ENCODE data around the gene FBLN2.
A peak's percentile ranks its signal among the peaks of the same experiment; 100 is the strongest.
"Not testable (repeated sequence)": the region's sequence is repeated elsewhere in the genome, so short reads cannot be mapped to it uniquely, and the experiment has no call there.

The FBLN2 gene

GRCh38 chr3:13561967-13562366 lies 13.0 kb downstream of the FBLN2 start:
- Mint-ChIP-seq H3K27me3 (ENCODE audit: low read depth, poor library complexity) (peaks cover 4% of the 10 kb centered on the region), H3K36me3 (ENCODE audit: low read depth) (no peaks in the 10 kb centered on the region), H3K4me3 (no peak overlapping the region), H3K9me3 (no peaks in the 10 kb centered on the region), H3K27ac (no peak overlapping the region), H3K4me1 (peaks cover 74% of the 10 kb centered on the region)
- TF ChIP-seq CTCF (IDR thresholded peaks at IDR 0.05) = no peak
- DNase-seq = no peak

GRCh38 chr3:13562421-13562820 lies 13.5 kb downstream of the FBLN2 start:
- not testable (repeated sequence) for H3K4me3 Mint-ChIP-seq; H3K9me3 Mint-ChIP-seq; DNase-seq; H3K27me3 Mint-ChIP-seq (ENCODE audit: low read depth, poor library complexity); H3K27ac Mint-ChIP-seq; H3K36me3 Mint-ChIP-seq (ENCODE audit: low read depth)
- H3K4me1 Mint-ChIP-seq = peaks cover 70% of the 10 kb centered on the region

GRCh38 chr3:13563321-13563720 lies 14.4 kb downstream of the FBLN2 start:
- H3K4me3 Mint-ChIP-seq = no peak overlapping the region
- H3K27ac Mint-ChIP-seq = peak overlapping the region; percentile 75
- no peak for TF ChIP-seq CTCF (IDR thresholded peaks at IDR 0.05)

GRCh38 chr3:13563911-13564310 lies 15.0 kb downstream of the FBLN2 start:
- H3K27me3 Mint-ChIP-seq (ENCODE audit: low read depth, poor library complexity) = peaks cover 4% of the 10 kb centered on the region
- TF ChIP-seq CTCF (IDR thresholded peaks at IDR 0.05) = no peak
- H3K4me1 Mint-ChIP-seq = peaks cover 69% of the 10 kb centered on the region
- no peaks in the 10 kb centered on the region for H3K36me3 Mint-ChIP-seq (ENCODE audit: low read depth)
- DNase-seq = no peak
- H3K9me3 Mint-ChIP-seq = no peaks in the 10 kb centered on the region
- H3K27ac Mint-ChIP-seq = no peak overlapping the region
- no peak overlapping the region for H3K4me3 Mint-ChIP-seq

More at GRCh38 chr3:13563321-13563720, 14.4 kb downstream of the FBLN2 start:
- DNase-seq = no peak
- H3K4me1 Mint-ChIP-seq = peaks cover 66% of the 10 kb centered on the region
- peaks cover 4% of the 10 kb centered on the region for H3K27me3 Mint-ChIP-seq (ENCODE audit: low read depth, poor library complexity)
- H3K9me3 Mint-ChIP-seq = no peaks in the 10 kb centered on the region
- H3K36me3 Mint-ChIP-seq (ENCODE audit: low read depth) = no peaks in the 10 kb centered on the region

- H3K4me3 Mint-ChIP-seq = no peak overlapping the region
- H3K9me3 Mint-ChIP-seq = no peaks in the 10 kb centered on the region
- DNase-seq = no peak
- H3K4me1 Mint-ChIP-seq = peaks cover 67% of the 10 kb centered on the region
- peak overlapping the region; percentile 22 for H3K27ac Mint-ChIP-seq
- no peak for TF ChIP-seq CTCF (IDR thresholded peaks at IDR 0.05)
- no peaks in the 10 kb centered on the region for H3K36me3 Mint-ChIP-seq (ENCODE audit: low read depth)
- peaks cover 4% of the 10 kb centered on the region for H3K27me3 Mint-ChIP-seq (ENCODE audit: low read depth, poor library complexity)
These were observed 16.0 kb downstream of the FBLN2 start for GRCh38 chr3:13564751-13565560.

GRCh38 chr3:13565581-13566452 lies 16.9 kb downstream of the FBLN2 start:
- no peak overlapping the region for H3K4me3 Mint-ChIP-seq
- H3K27ac Mint-ChIP-seq = no peak overlapping the region
- H3K4me1 Mint-ChIP-seq = peaks cover 59% of the 10 kb centered on the region
- no peaks in the 10 kb centered on the region for H3K9me3 Mint-ChIP-seq
- DNase-seq = no peak
- TF ChIP-seq CTCF (IDR thresholded peaks at IDR 0.05) = no peak
- H3K27me3 Mint-ChIP-seq (ENCODE audit: low read depth, poor library complexity) = peaks cover 4% of the 10 kb centered on the region
- H3K36me3 Mint-ChIP-seq (ENCODE audit: low read depth) = no peaks in the 10 kb centered on the region

Data from nephron progenitor cell (in vitro differentiated cells).